Body of pancreas (tissue), 4 donors: ENCODE results near the gene TRIM16.
"Not testable (repeated sequence)": the region's sequence is repeated elsewhere in the genome, so short reads cannot be mapped to it uniquely, and the experiment has no call there.

Experiments used
- POLR2A ChIP-seq, 3 donors: fragments of 450-650 bp; IDR thresholded peaks; one replicate each; pipeline ENCODE4 v1.6.1; 2016; ENCODE audit warnings: antibody characterized with exemption in 3 of 3, mild to moderate bottlenecking in 2 of 3
- TF ChIP-seq, protein P1 (sequence below), 7 experiments: fragments of 450-650 bp in 4 of 7; fragments of 200-600 bp in 3 of 7; sonication (generic) in 3 of 7; IDR thresholded peaks; one replicate each; pipeline ENCODE4 v1.5.1; 2016 to 2019; ENCODE audit warnings: antibody characterized with exemption in 7 of 7

DNA sequence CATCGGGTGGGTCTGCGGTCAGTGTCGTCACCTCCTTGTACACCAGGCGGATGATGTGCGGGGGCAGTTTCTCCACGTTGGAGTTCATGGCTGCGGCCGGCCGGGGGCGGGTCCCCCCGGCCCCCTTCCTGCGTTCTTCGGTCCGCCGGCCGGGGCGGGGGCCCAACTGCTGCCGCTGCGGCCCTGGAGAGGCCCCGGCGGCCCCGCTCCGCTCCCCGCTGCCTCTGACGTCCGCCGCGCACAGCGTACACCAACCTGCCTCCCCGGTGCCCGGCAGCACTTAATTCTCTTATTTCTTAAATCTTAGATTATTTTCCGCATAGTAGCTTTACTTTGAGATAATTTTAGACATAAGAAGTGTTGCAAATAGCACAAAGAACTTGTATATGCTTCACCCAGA is 20.7 kb upstream of the TRIM16 start:
- TF ChIP-seq, protein P1, sequence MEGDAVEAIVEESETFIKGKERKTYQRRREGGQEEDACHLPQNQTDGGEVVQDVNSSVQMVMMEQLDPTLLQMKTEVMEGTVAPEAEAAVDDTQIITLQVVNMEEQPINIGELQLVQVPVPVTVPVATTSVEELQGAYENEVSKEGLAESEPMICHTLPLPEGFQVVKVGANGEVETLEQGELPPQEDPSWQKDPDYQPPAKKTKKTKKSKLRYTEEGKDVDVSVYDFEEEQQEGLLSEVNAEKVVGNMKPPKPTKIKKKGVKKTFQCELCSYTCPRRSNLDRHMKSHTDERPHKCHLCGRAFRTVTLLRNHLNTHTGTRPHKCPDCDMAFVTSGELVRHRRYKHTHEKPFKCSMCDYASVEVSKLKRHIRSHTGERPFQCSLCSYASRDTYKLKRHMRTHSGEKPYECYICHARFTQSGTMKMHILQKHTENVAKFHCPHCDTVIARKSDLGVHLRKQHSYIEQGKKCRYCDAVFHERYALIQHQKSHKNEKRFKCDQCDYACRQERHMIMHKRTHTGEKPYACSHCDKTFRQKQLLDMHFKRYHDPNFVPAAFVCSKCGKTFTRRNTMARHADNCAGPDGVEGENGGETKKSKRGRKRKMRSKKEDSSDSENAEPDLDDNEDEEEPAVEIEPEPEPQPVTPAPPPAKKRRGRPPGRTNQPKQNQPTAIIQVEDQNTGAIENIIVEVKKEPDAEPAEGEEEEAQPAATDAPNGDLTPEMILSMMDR (IDR thresholded peaks at IDR 0.05) = not testable (repeated sequence)
- not testable (repeated sequence) for TF ChIP-seq POLR2A (IDR thresholded peaks at IDR 0.05)
